CD8-positive, alpha-beta memory T cell (primary cell): ENCODE measurements around the gene AK2. TPM values are rescaled to one million over a fixed set of nuclear protein-coding genes. Genes with fewer than 3 reads are reported as not detected.
"Not testable (repeated sequence)": the region's sequence is repeated elsewhere in the genome, so short reads cannot be mapped to it uniquely, and the experiment has no call there.

Experiments
- CTCF ChIA-PET: fragments of 350-600 bp; sonication (Branson Sonifier 250); formaldehyde crosslinking; loops from one replicate; lab custom pipeline; 2021; ENCODE audit warnings: antibody characterized with exemption; lab: Charles Lee
- POLR2A ChIA-PET: fragments of 350-600 bp; sonication (Branson Sonifier 250); formaldehyde crosslinking; loops from one replicate; lab custom pipeline; 2021; ENCODE audit warnings: antibody characterized with exemption; lab: Charles Lee
- DNase-seq, 5 donors: peaks; one replicate each; pipeline versions ENCODE4 v3.0.0 to v3.0.0-alpha.2; 2020 to 2022; ENCODE audit warnings: mixed read lengths in 1 of 5
- H3K27ac ChIP-seq: one replicate; pipeline ENCODE4 v1.7.0; 2013; ENCODE audit warnings: low read depth, mild to moderate bottlenecking, low read length, moderate library complexity
- H3K27me3 ChIP-seq: 2 replicates; pipeline ENCODE4 v1.7.0; 2013; ENCODE audit warnings: low read length, mild to moderate bottlenecking; ENCODE audit not compliant: insufficient read depth, poor library complexity, severe bottlenecking
- H3K36me3 ChIP-seq: 2 replicates; pipeline ENCODE4 v1.7.0; 2013; ENCODE audit warnings: mild to moderate bottlenecking, low read length, moderate library complexity; ENCODE audit not compliant: insufficient read depth
- H3K4me1 ChIP-seq: 2 replicates; pipeline ENCODE4 v1.7.0; 2013; ENCODE audit warnings: mild to moderate bottlenecking, low read length, moderate library complexity; ENCODE audit not compliant: insufficient read depth
- H3K4me3 ChIP-seq: 2 replicates; pipeline ENCODE4 v1.7.0; 2013; ENCODE audit warnings: mild to moderate bottlenecking, low read length
- H3K9me3 ChIP-seq: 2 replicates; pipeline ENCODE4 v1.7.0; 2013; ENCODE audit warnings: mild to moderate bottlenecking, low read length
- H3K27ac Mint-ChIP-seq, 8 donors: one replicate each; pipeline ENCODE4 v1.8.0; 2020 to 2021; ENCODE audit warnings: mixed read lengths in 8 of 8, mild to moderate bottlenecking in 6 of 8, inconsistent platforms in 3 of 8, moderate library complexity in 3 of 8
- H3K27me3 Mint-ChIP-seq, 2 donors: one replicate each; pipeline ENCODE4 v1.8.0; 2020 to 2021; ENCODE audit warnings: mixed read lengths in 2 of 2, mild to moderate bottlenecking in 1 of 2, moderate library complexity in 1 of 2
- H3K36me3 Mint-ChIP-seq, 3 donors: one replicate each; pipeline ENCODE4 v1.8.0; 2020 to 2021; ENCODE audit warnings: mixed read lengths in 3 of 3, inconsistent platforms in 1 of 3, mild to moderate bottlenecking in 1 of 3
- H3K4me1 Mint-ChIP-seq, 3 donors: one replicate each; pipeline ENCODE4 v1.8.0; 2020 to 2021; ENCODE audit warnings: mixed read lengths in 3 of 3, inconsistent platforms in 1 of 3, mild to moderate bottlenecking in 1 of 3
- H3K4me3 Mint-ChIP-seq, 7 donors: one replicate each; pipeline ENCODE4 v1.8.0; 2020 to 2021; ENCODE audit warnings: mixed read lengths in 7 of 7, mild to moderate bottlenecking in 6 of 7, moderate library complexity in 4 of 7, inconsistent platforms in 2 of 7
- H3K9me3 Mint-ChIP-seq, 5 donors: one replicate each; pipeline ENCODE4 v1.8.0; 2020 to 2022; ENCODE audit warnings: mixed read lengths in 5 of 5, mild to moderate bottlenecking in 3 of 5, moderate library complexity in 2 of 5, inconsistent platforms in 1 of 5
- polyA plus RNA-seq: library from polyadenylated mRNA; unstranded; fragments of 300-500 nt; fragmentation: Illumina TruSeq; gene quantifications from one replicate; pipeline ENCODE4 v1.2.3, GENCODE V29; 2021
- total RNA-seq, 2 experiments: library from RNA; stranded (reverse); gene quantifications; one replicate each; pipeline ENCODE4 v1.2.3, GENCODE V29; 2021

The AK2 gene
- total and polyA plus RNA-seq, 3 experiments from 2014 or later, result 110 to 305 (median 288) TPM

GRCh38 chr1:32984090-32984454, 52.6 kb downstream of the AK2 start:
- POLR2A ChIA-PET, result no interaction called here
- H3K27ac ChIP-seq, result peak overlapping the region; percentile 48
- H3K4me3 ChIP-seq, result no peak overlapping the region
- H3K4me1 ChIP-seq, result peaks cover 15% of the 10 kb centered on the region
- Mint-ChIP-seq H3K27me3 (peaks cover 0 to 2% of the 10 kb centered on the region in 2 donors), H3K4me3 (no peak overlapping the region), H3K27ac (peak overlapping the region; percentile 59 to 98 (median 87)), H3K36me3 (peaks cover 0 to 2% (median 0%) of the 10 kb centered on the region in 3 donors), H3K9me3 (no peaks in the 10 kb centered on the region), H3K4me1 (peaks cover 21 to 45% (median 39%) of the 10 kb centered on the region in 3 donors)
- CTCF ChIA-PET, result interaction anchor here (1.1 to 1.8 kb wide), 2 partner anchors 19 to 102 kb away, joined by 4 read pairs; partner anchors contain the start of gene RNF19B
- H3K9me3 ChIP-seq, result no peaks in the 10 kb centered on the region
- DNase-seq, result no peak
- H3K36me3 ChIP-seq, result no peaks in the 10 kb centered on the region
- no peaks in the 10 kb centered on the region for H3K27me3 ChIP-seq

GRCh38 chr1:32983020-32983419, 53.7 kb downstream of the AK2 start:
- no peak overlapping the region for H3K27ac ChIP-seq
- Mint-ChIP-seq H3K27me3 (peaks cover 0 to 2% of the 10 kb centered on the region in 2 donors), H3K27ac (peak overlapping the region in 6 of 8 donors; percentile 17 to 98 (median 86))

DNA sequence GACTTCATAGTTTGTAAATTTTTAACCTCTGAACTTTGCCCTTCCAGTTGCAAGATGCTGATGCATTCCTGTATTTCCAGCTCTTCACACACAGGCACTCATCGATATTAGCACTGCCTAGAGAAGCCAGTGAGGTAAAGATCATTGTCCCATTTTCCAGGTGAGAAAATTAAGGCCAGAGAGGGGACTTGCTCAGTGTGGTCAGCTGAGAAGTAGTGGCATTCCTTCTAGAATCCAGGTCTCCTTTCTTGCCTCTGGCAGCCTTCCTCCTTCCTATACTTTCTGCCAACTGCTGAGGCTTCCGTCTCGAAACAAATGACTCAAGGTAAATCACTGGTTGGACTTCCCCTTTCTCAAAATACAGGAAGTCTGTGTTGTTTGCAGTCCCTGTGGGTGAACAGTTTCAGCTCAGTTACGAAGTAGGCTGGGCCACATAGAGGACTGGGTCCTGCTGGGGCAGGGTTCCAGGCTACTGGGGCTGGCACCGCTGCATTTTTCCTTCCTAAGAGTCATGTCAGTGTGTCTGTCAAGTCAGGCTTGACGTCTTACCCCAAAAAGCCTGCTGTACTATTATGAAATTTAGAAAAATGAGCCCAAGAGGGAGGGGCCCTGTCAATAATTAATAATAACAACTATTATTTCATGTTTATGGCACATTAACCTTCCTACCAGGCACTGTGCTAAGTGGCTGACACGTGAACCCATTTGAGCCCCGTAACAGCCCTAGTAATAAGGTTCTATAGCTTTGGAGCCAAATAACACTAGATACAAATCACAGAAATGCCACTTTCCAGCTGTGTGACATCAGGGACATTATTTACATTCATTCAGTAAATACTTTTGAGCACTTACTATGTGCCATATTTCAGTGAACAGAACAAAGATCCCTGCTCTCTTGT, 55.4 kb downstream of the AK2 start:
- H3K36me3 Mint-ChIP-seq, result peaks cover 0 to 2% (median 0%) of the 10 kb centered on the region in 3 donors
- peak; percentile 34 to 73 (median 56) for DNase-seq
- ChIA-PET POLR2A (interaction anchor here (0.6 to 2.0 kb wide), 6 partner anchors 12 to 201 kb away, joined by 3 to 27 read pairs (median 4); partner anchors contain the start of genes RNF19B and TRIM62), CTCF (interaction anchor here (0.9 to 1.6 kb wide), 6 partner anchors 11 to 146 kb away, joined by 3 to 6 read pairs (median 4); no protein-coding TSS in a partner anchor)
- Histone ChIP-seq H3K27me3 (no peaks in the 10 kb centered on the region), H3K27ac (peak overlapping the region; percentile 79), H3K36me3 (no peaks in the 10 kb centered on the region), H3K9me3 (no peaks in the 10 kb centered on the region), H3K4me1 (peaks cover 15% of the 10 kb centered on the region), H3K4me3 (peak overlapping the region; percentile 40)
- H3K27me3 Mint-ChIP-seq, result peaks cover 0 to 2% of the 10 kb centered on the region in 2 donors
- H3K9me3 Mint-ChIP-seq, result no peaks in the 10 kb centered on the region
- H3K4me3 Mint-ChIP-seq, result peak overlapping the region; percentile 73 to 88 (median 83)
- H3K4me1 Mint-ChIP-seq, result peaks cover 18 to 39% (median 36%) of the 10 kb centered on the region in 3 donors
- H3K27ac Mint-ChIP-seq, result peak overlapping the region; percentile 93 to 99 (median 98)

More at GRCh38 chr1:32983020-32983419, 53.7 kb downstream of the AK2 start:
- Histone ChIP-seq H3K36me3 (no peaks in the 10 kb centered on the region), H3K27me3 (no peaks in the 10 kb centered on the region), H3K4me3 (no peak overlapping the region), H3K4me1 (peaks cover 15% of the 10 kb centered on the region), H3K9me3 (no peaks in the 10 kb centered on the region)
- peaks cover 0 to 2% (median 0%) of the 10 kb centered on the region in 3 donors for H3K36me3 Mint-ChIP-seq
- H3K9me3 Mint-ChIP-seq, result no peaks in the 10 kb centered on the region
- CTCF ChIA-PET, result no interaction called here
- DNase-seq, result no peak
- peaks cover 18 to 39% (median 36%) of the 10 kb centered on the region in 3 donors for H3K4me1 Mint-ChIP-seq
- no peak overlapping the region for H3K4me3 Mint-ChIP-seq
- POLR2A ChIA-PET, result no interaction called here

GRCh38 chr1:32980080-32980479, 56.6 kb downstream of the AK2 start:
- no peaks in the 10 kb centered on the region for H3K36me3 ChIP-seq
- Mint-ChIP-seq H3K27ac (peak overlapping the region in 6 of 8 donors; percentile 39 to 98 (median 82)), H3K4me3 (peak overlapping the region in 2 of 7 donors; percentile 19 to 77), H3K27me3 (peaks cover 0 to 3% of the 10 kb centered on the region in 2 donors), H3K4me1 (peaks cover 18 to 39% (median 36%) of the 10 kb centered on the region in 3 donors), H3K9me3 (no peaks in the 10 kb centered on the region), H3K36me3 (peaks cover 0 to 2% (median 0%) of the 10 kb centered on the region in 3 donors)
- POLR2A ChIA-PET, result interaction anchor here (2.0 kb wide), 1 partner anchor 15 kb away, joined by 27 read pairs; the partner anchor contains the start of gene RNF19B
- H3K4me1 ChIP-seq, result peaks cover 15% of the 10 kb centered on the region
- H3K27me3 ChIP-seq, result no peaks in the 10 kb centered on the region
- H3K9me3 ChIP-seq, result no peaks in the 10 kb centered on the region
- no peak overlapping the region for H3K4me3 ChIP-seq
- no peak overlapping the region for H3K27ac ChIP-seq
- DNase-seq, result no peak
- CTCF ChIA-PET, result interaction anchor here (1.4 kb wide), 1 partner anchor 104 kb away, joined by 3 read pairs; no protein-coding TSS in a partner anchor

DNA sequence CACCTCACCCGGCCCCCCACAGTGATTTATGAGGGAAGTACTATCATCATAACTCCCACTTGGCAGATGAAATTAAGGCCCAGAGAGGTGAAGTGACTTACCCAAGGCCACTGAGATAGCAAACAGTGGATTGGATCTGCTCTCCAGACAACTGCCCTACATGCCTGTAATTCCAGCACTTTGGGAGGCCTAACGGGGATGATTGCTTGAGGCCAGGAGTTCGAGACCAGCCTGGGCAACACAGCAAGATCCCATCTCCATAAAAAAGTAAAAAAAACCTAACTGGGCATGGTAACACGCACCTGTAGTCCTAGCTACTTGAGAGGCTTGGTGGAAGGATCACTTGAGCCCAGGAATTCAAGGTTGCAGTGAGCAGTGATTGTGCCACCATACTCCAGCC, 57.8 kb downstream of the AK2 start:
- no peak for DNase-seq
- H3K27me3 Mint-ChIP-seq, result peaks cover 0 to 1% of the 10 kb centered on the region in 2 donors
- no peak overlapping the region for H3K4me3 ChIP-seq
- H3K36me3 ChIP-seq, result no peaks in the 10 kb centered on the region
- peaks cover 15 to 29% (median 26%) of the 10 kb centered on the region in 3 donors for H3K4me1 Mint-ChIP-seq
- H3K27ac ChIP-seq, result no peak overlapping the region
- no peaks in the 10 kb centered on the region for H3K9me3 Mint-ChIP-seq
- peaks cover 15% of the 10 kb centered on the region for H3K4me1 ChIP-seq
- POLR2A ChIA-PET, result no interaction called here
- peaks cover 0 to 2% (median 0%) of the 10 kb centered on the region in 3 donors for H3K36me3 Mint-ChIP-seq
- peak overlapping the region in 1 of 7 donors; percentile 13 for H3K4me3 Mint-ChIP-seq
- H3K27me3 ChIP-seq, result no peaks in the 10 kb centered on the region
- CTCF ChIA-PET, result no interaction called here
- no peak overlapping the region for H3K27ac Mint-ChIP-seq
- H3K9me3 ChIP-seq, result no peaks in the 10 kb centered on the region

- DNase-seq, result no peak
- no peaks in the 10 kb centered on the region for H3K9me3 ChIP-seq
- no peak overlapping the region for H3K4me3 ChIP-seq
- H3K27ac ChIP-seq, result no peak overlapping the region
- no peaks in the 10 kb centered on the region for H3K36me3 ChIP-seq
- peaks cover 6% of the 10 kb centered on the region for H3K27me3 ChIP-seq
- peaks cover 15 to 28% (median 22%) of the 10 kb centered on the region in 3 donors for H3K4me1 Mint-ChIP-seq
- H3K9me3 Mint-ChIP-seq, result no peaks in the 10 kb centered on the region
- peaks cover 21% of the 10 kb centered on the region for H3K4me1 ChIP-seq
- peaks cover 4% of the 10 kb centered on the region in 2 donors for H3K27me3 Mint-ChIP-seq
- peak overlapping the region in 1 of 7 donors; percentile 45 for H3K4me3 Mint-ChIP-seq
- H3K27ac Mint-ChIP-seq, result peak overlapping the region in 2 of 8 donors; percentile 43 to 62
- ChIA-PET POLR2A (no interaction called here), CTCF (no interaction called here)
- H3K36me3 Mint-ChIP-seq, result peaks cover 0 to 2% (median 0%) of the 10 kb centered on the region in 3 donors
Measured at GRCh38 chr1:32977546-32978087, 59.1 kb downstream of the AK2 start.

DNA sequence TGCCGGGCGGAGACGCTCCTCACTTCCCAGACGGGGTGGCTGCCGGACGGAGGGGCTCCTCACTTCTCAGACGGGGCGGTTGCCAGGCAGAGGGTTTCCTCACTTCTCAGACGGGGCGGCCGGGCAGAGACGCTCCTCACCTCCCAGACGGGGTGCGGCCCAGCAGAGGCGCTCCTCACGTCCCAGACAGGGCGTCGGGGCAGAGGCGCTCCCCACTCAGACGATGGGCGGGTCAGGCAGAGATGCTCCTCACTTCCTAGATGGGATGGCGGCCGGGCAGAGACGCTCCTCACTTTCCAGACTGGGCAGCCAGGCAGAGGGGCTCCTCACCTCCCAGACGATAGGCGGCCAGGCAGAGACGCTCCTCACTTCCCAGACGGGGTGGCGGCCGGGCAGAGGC, 61.6 kb downstream of the AK2 start:
- H3K4me3 Mint-ChIP-seq, H3K36me3 Mint-ChIP-seq, H3K9me3 ChIP-seq, H3K4me3 ChIP-seq, CTCF ChIA-PET, DNase-seq, H3K27ac Mint-ChIP-seq, H3K9me3 Mint-ChIP-seq, POLR2A ChIA-PET, H3K36me3 ChIP-seq, H3K27ac ChIP-seq, H3K4me1 ChIP-seq: not testable (repeated sequence)
- Mint-ChIP-seq H3K4me1 (peaks cover 5 to 13% (median 9%) of the 10 kb centered on the region in 3 donors), H3K27me3 (peaks cover 12 to 24% of the 10 kb centered on the region in 2 donors)
- H3K27me3 ChIP-seq, result peaks cover 24% of the 10 kb centered on the region
